ENCODE data around the gene KCNF1.

KCNF1 gene, protein sequence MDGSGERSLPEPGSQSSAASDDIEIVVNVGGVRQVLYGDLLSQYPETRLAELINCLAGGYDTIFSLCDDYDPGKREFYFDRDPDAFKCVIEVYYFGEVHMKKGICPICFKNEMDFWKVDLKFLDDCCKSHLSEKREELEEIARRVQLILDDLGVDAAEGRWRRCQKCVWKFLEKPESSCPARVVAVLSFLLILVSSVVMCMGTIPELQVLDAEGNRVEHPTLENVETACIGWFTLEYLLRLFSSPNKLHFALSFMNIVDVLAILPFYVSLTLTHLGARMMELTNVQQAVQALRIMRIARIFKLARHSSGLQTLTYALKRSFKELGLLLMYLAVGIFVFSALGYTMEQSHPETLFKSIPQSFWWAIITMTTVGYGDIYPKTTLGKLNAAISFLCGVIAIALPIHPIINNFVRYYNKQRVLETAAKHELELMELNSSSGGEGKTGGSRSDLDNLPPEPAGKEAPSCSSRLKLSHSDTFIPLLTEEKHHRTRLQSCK

DNA sequence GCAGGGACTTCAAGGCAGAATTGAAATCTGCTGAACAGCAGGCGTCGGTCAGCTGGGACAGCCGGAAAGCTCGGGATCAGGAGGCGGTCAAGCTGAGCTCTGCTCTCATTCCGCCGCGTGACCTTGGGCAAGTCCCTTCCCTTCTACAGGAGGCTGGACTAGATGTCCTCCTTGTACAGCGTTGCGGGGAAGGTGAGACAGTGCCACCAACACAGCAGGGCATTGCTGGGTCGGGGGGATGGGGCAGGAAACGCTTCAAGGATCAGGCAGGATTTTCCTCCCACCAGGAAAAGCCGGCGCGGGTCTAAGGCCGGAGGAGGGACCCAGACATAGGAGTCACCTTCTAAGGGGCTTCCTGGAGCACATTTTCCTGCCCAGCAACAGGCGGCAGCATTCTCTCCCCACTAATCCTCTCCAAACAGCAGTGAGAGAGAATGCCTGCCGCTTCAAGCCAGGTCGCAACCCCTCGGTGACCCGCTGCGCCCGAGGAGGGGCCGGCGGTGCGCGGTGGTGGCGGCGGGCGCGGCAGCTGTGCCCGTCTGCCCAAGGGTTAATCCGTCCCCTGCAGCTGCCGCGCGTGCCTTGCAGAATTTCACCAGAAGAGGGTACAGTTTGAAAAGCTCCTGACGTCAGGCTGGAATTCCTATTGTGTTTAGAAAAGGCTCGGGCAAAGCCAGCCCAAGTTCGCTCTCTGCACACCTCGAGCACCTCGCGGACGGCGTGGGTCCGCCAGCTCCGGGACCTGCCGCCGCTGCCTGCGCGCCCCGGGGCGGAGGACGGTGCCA is at the start of gene KCNF1:
Gene KCNF1 (plus strand): TSS at position 644 of the 785 bp plus-strand sequence. CDS start 493 bp downstream, outside the sequence.
- DNase-seq: no peak

DNA sequence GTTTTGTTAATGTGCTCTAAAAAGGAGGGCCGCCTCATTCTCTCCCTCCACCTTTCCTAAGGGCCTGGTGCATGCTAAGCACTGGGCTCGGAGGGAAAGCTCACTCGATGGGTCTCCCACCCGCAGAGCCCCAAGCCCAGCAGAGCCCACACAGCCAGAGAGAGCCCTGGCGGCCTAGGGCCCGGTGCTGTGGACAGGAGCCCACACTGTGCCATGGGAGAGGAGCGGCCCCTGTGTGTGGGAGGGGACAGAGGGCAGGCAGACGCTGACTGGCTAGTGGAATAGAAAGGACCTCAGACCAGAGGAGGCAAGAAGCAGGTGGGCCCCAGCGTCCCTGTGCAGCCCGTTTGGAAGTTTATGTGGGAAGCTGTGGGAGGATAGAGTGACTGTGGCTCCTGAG is 49.4 kb upstream of the KCNF1 start:
- DNase-seq: no peak

DNA sequence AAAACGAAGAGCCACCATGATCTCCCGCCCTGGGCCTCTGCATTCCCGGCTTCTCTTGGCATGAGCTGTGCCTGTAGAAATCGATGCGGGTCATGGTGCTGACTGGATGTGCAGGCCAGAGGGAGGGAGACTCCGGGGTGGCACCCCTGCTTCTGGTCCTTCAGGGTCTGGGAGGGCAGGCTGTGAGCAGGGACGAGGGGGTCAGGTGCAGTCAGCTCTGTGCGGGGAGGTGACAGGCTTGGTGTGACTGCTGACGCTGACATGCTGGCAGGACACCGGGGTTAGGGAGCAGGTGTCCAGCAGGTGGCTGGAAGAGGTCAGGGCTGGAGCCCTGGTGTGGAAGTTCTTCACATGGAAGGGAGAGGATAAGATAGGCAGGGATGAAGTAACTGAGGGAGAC is 48.7 kb upstream of the KCNF1 start:
- DNase-seq: no peak

DNA sequence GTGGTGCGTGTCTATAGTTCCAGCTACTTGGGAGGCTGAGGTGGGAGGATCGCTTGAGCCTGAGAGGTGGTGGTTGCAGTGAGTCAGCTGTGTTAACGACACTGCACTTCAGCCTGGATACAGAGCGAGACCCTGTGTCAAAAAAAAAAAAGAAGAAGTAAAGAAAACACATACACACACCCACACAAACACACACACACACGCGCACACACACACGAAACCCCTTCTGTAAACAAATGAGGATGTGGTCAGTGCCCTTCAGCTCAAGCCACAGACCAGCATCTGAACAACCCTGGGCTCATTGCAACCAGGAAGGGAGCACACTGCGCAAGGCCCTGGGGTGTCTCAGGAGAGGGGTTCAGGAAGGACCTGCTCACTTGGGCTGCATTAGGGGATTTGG is 47.9 kb upstream of the KCNF1 start:
- no peak for DNase-seq

DNA sequence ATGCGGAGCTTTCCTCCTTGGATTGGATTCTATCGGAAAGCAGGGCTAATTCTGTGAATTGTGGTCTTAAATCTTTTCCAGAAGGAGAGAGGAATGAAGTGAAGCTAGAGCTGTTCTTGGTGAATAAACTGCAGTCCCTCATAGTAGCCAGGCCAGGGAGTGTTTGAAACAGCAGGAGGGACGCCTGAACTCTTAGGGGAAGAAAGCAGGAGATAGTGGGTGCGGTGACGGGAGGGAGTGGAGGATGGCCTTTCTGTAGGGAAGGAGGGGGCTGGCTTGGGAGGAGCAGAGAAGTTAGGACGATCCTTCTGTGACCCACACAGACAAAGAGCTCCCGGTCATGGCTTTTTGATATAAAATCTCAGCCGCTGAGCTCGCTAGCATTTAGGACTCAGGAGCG is 47.5 kb upstream of the KCNF1 start:
- no peak for DNase-seq

DNA sequence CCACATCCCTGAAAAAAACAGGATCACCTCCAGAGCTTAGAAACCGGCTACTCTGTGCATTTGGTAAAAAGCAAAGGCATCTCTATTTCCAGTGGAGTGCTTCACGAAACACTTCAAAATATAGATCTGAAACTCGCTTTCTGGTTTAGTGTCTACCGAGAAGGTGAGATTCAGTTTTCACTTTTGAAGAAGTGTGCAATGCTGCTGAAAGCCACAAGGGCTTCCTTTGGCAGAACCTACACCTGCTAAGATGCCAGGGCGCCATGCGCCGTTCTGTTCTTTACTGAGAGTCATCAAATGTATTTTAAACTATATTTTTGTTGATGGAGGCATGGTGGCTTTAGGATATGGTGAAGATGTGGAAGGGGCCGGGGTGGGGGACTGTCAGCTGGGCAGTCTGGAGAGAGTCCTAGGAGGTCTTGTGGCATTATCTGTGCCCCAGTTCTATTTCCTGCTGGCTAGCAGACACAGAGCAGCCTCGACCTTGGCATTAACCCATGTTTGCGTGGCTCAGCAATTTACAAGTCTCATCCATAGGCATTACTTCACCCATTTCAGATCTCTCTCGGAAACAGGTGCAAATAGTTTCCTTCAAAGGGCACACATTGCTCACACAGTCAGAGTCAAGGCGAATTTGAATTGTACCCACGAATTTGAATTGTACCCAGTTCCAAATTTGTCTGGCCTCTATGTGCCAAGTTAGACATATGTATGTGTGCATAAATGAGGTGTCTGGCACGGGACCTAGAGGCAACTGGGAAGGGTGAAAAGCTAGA is 46.7 kb upstream of the KCNF1 start:
- no peak for DNase-seq

DNA sequence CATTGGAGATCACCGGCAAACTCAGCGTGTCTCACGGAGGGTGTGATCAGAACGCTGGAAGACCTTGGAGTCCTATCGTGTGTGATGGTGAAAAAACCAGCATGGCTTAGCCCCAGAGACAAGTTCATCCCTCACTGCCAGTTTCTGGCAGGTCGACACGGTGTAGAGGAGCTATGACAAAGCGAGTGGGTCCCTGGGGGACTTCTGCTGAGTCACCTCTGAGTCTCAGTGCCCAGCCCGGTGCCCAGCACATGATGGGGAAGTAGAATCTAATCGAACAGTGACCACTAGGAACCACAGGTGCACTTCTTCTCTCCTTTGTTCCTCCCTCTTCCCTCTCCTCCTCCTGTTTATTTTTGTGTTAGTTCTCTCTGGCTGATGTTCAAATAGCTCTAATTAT is 45.9 kb upstream of the KCNF1 start:
- no peak for DNase-seq

DNA sequence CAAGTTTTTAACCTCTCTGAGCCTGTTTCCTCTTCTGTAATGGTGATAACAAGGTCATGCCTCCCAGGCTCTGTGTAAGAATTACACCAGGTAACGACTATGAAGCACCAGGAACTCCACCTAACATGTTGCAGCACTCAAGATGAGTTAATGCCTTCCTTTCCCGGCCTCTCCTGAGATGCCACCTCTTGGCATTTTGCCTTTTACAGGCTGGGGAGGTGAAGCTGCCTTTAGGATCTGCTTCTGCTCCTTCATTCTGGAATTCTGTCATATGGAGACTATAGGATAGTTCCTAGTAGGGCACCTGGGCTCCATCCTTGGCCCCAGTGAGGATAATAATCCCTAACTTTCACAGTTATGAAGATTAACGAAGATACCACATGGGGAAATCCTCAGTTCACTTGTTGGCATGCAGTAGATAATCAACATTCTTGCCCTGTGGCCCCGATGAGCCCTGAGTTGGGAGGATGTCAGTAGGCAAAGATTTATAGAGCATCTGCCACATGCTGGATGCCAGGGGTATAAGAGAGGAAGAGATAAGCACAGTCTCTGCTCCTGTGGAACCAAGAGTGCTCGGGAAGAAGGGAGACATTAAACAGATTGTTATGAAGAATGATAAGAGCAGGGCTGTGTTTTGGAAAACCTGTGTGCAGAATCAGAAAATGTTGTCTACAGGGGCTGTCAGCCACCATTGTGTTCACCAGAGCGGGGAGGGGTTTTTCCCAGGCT is 43.9 kb upstream of the KCNF1 start:
- no peak for DNase-seq

DNA sequence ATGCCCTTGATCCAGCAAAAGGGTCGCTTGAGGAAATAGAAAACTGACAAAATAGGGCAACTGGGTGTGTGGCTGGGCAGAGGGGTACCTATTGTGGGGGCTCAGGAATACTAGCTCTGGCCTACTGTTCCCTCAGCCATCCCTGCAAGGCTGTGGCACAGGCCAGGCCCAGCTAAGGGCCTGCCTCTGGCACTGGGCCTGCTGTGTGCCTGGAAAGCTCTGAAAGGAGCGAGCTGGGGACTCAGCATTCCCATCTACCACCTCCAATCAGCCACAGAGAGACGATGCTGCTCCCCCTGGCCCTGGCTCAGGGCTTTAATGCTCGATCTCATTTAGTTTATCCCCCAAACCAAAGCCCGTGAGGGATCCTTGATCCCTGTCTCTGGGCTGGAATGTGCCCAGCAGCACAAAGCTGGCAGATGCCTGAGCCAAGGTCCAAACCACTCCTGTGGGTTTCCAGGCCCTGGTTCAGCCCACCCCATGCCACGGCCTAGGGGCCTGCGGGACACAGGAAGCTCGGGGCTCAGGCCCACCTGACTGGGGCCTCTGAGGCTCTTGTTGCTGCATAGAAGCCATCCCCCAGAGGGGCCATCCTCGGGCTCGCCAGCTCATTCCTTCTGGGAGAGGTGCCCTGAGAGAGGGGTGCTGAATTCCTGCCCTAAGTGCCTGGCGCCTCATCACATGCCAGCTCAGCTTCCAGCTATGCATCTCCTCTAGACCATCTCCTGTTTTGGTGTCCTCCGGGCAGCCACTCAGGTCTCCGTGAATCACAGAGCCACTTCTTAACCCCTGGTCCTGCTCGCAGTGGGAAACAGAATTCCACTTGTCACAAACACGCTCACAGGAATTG is 43.0 kb upstream of the KCNF1 start:
- no peak for DNase-seq

DNA sequence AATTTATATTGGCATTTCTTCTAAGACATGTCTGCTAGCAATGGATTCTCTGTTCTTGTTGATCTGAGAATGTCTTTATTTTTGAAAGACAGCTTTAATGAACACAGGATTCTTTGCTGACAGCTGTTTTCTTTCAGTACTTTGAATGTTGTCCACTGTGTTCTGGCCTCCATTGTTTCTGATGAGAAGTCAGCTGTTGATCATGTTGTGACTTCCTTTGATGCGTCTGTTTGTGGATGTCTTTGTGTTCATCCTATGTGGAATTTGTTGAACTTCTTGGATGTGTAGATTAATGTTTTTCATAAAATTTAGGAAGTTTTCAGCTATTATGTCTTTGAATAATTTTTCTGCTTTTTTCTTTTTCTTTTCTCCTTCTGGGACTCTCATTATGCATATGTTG is 39.8 kb upstream of the KCNF1 start:
- no peak for DNase-seq

DNA sequence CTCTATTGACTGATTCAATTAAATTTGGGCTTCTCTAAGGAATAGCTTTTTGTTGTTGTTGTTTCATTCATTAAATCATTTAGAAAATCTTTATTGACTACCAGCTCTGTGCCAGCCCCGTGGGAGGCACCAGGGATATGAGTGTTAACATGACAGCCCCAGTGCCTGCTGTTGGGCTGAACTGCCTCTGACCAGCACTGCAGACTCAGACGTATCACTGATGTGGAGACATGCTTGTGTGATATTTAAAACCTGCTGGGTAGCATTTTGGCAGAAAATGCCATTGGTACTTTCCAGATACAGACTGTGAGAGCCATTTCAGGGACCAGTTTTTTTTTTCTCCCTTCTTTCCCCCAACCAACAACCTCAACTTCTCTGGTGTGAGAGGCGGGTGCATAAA is 38.6 kb upstream of the KCNF1 start:
- no peak for DNase-seq

DNA sequence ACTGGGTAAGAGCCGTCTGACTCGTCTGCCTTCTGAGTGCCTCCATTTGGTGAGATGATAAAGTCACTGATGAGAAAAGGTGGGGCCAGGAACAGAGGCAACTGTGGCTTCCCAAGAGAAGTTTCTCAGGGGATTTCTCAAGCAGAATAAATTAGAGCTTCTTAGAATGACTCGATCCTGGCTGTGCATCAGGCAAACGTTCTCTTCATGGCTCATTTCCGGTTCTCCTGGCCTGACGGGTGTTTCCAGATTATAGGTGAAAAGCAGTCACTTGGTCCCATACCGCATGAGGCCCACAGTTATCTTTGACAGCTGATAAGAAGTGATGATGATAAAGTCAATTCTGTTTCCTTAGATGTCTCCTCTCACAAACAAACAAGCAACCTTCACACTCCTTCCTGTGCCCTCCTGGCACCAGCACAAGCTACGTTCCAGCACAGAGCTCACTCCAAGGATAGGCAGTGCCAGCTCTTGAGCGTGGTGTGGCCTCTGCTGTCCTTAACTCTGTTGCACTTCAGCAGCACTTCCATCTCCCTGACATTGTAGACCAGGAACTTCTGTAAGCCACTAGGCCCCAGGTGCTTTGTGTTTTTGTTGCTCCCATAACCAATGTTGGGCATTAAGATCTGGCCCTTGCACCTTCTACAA is 37.8 kb upstream of the KCNF1 start:
- no peak for DNase-seq

DNA sequence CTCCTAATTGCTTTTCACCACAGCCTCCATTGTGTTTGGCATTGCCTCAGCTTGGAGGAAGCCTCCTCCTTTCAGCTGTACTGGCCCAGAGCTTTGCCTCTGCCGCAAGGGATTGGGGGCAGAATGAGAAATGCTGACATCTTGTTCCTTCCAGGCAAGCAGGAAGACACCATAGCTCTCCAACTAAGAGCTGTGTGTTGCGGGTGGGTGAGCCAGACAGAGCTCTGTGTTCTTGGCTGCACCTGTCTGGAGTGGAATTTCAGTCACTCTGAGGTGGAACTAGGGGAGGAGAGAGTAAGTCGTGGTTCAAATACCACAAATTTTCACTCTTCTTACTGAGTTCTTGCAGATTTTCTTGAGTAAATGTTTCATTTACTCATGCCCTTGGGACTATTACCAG is 36.6 kb upstream of the KCNF1 start:
- no peak for DNase-seq

DNA sequence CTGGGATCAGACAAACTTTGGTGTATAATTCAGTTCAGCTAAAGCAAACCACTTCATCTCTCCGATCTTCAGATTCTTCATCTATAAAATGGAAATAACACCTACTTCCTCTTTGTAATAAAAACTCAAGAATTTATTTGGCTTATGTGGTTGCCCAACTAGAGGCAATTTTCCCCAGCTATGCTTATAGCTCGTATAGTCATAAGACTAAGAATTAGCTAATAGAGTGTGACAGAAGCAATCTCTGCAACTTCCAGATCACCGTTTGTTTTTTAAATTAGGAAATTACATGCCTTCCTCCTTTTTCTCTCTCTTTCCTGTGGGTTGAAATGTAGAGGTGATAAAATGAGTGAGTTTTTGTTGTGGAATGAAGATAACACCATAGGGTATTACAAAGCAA is 35.3 kb upstream of the KCNF1 start:
- DNase-seq: no peak

DNA sequence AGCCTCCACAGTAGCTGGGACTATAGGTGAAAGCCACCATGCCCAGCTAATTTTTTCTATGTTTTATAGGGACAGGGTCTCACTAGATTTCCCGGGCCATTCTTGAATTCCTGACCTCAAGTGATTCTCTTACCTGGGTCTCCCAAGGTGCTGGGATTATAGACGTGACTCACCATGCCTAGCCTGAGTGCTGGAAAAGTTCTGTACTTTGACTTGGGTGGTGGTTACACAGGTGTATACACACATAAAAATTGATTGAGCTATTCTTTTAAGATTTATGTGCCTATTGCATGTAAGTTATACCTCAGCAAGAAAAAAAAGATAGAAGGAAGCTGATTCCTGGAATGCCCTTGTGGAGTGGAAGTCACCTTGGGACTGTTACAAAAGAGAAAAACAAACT is 34.8 kb upstream of the KCNF1 start:
- DNase-seq: no peak

DNA sequence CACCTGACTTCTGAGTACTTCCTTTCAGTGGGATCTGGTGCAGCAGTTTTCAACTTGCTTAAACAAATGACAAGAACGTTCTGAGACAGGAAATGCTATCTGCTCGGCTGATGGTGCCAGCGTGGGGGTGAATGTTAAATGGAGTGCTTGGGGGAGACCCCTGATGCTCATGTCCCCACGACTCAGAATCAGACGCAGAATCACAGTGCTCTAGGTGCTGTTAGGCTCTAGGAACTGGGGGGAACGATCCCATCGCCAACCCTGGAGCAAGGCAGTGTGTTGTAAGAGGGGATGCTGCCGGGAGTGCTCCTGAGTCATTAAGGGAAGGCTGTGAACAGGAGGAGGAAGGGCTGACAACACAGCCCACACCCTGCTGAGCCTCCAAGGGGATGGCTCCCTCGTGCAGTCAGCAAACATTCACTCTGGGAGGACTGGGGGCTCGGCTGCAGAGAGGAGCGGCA is 34.1 kb upstream of the KCNF1 start:
- no peak for DNase-seq

DNA sequence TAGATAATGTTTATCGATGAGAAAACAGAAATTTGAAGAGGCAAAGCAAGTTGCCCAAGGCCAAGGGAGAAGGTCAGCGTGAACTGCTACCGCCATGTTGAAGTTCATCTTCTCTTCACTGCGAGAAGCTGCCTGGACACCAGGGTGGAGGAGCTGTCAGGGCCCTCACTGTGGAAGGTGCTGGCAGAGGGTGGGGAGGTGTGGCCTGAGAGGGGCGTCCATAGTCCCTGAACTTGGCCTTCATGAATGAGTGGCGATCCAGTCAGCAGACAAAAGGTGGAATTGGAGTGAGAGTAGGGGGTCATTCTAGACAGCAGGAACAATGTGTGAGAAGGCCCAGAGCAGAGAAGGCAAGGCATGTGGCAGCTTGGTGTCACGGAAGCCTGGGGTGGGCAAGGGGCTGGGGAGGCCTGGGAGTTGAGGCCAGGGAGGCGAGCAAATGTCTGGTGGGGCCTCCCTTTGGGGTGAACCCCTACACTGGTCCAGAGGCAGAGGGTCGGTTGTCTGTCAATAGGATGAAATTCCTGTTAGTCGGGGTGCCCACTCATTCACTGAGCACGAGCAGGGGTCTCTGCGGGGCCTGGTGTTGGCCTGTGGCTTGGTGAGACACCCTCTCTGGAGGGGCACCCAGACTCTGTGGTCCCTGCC is 33.3 kb upstream of the KCNF1 start:
- DNase-seq: no peak

DNA sequence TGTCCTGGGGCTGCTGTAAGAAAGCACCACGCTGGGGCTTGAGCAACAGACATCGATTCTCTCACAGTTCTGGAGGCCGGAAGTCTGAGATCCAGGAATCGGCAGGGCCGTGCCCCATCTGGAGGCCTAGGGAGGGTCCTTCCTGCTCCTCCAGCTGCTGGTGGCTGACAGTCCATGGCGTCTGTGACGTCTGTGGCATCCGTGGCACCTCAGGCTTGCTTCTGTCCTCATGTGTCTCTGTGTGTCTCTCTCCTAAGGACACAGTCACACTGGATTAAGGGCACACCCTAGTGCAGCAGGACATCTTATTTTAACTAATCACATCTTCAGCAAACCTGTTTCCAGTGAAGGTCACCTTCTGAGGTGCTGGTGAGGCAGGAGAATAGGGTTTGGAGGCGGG is 32.6 kb upstream of the KCNF1 start:
- no peak for DNase-seq

DNA sequence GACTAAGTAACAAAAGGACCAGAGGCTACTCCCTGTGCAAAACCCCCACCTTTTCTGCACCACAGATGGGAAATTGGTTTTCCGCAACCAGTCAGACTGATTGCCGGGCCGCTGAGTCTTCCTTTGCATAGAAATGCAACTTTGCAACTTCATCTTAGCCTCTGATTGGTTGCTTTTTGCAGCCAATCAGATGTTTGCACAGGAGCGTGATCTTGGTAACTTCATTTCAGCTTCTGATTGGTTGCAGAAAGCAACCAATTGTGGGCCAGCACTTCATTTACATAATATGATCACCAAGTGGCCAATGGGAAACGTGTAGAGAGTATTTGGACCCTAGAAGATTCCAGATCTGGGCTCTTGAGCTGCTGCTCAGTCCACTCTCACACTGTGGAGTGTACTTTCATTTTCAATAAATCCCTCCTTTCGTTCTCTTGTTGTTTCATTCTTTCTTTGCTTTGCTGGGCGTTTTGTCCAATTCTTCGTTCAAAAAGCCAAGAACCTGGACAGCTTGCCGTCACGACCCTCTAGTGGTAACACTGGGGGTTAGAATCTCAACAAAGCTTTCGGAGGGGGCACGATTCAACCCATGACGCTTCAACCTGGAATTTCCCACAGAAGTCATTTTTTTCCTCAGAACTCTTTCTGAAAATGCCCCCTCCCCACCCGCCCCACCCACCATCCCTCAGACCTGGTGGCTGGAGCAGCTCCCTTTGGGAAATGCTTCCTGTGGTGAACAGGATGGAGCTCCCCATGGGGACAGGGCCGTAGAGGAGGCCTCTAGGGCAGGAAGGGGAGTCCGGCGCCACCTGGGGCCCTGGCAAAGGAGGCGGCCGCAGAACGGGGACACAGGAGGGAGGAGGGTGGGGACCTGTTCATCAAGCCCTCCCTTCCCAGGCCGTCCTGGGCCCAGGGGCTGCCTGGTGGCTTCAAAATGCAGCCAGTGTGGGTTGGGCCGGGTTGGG is 31.8 kb upstream of the KCNF1 start:
- no peak for DNase-seq

Measured in DMS 273 treated with DMSO at 0.1 percent for 48 hours (cell line).